ENCODE results near the gene SS18L1.

The SS18L1 gene

GRCh38 chr20:62222972-62223371, 79.4 kb downstream of the SS18L1 start:
- no peak for ATAC-seq

DNA sequence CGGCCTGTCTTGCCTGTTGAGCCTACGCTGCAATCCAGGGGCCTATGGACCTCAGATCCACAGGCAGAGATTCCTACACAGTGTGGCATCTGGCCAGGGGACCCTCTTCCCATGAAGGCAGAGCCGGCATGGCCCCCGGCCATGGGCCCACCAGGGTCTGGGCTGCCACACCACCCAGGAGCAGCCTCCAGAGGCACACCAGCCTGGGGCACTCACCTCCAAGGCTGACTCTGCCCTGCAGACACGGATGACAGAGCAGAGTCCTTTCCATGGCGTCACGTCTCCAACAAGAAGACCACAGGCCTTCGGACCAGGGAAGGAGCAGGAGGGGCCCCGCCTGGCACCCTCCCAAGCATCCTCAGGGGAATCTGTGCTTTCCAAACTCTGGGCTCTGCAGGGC, 80.0 kb downstream of the SS18L1 start:
- no peak for TF ChIP-seq ZFP3 (CRISPR knock-in tag; IDR thresholded peaks at IDR 0.05)
- TF ChIP-seq CSDC2 (CRISPR knock-in tag; IDR thresholded peaks at IDR 0.05) = no peak
- TF ChIP-seq CSRNP3 (CRISPR knock-in tag; IDR thresholded peaks at IDR 0.05) = no peak
- no peak for TF ChIP-seq POU6F1 (CRISPR knock-in tag; IDR thresholded peaks at IDR 0.05; ENCODE audit: borderline replicate concordance, low read depth)
- no peak for TF ChIP-seq GLIS3 (CRISPR knock-in tag; IDR thresholded peaks at IDR 0.05)
- TF ChIP-seq ZFP30 (CRISPR knock-in tag; IDR thresholded peaks at IDR 0.05) = no peak
- no peak for TF ChIP-seq TCF4 (CRISPR knock-in tag; IDR thresholded peaks at IDR 0.05; ENCODE audit: borderline replicate concordance)
- TF ChIP-seq BACH2 (CRISPR knock-in tag; IDR thresholded peaks at IDR 0.05; ENCODE audit: borderline replicate concordance) = no peak
- TF ChIP-seq ZC3H10 (CRISPR knock-in tag; IDR thresholded peaks at IDR 0.05) = no peak
- TF ChIP-seq RARB (CRISPR knock-in tag; IDR thresholded peaks at IDR 0.05) = no peak
- no peak for TF ChIP-seq ZNF70 (CRISPR knock-in tag; IDR thresholded peaks at IDR 0.05)
- no peak for TF ChIP-seq ISL1 (CRISPR knock-in tag; IDR thresholded peaks at IDR 0.05)
- no peak for TF ChIP-seq TOX (CRISPR knock-in tag; IDR thresholded peaks at IDR 0.05; ENCODE audit: borderline replicate concordance)
- no peak for TF ChIP-seq SNAI2 (CRISPR knock-in tag; IDR thresholded peaks at IDR 0.05)
- TF ChIP-seq TSHZ2 (CRISPR knock-in tag; IDR thresholded peaks at IDR 0.05) = no peak
- no peak for TF ChIP-seq OSR1 (CRISPR knock-in tag; IDR thresholded peaks at IDR 0.05)
- no peak for TF ChIP-seq ZNF8 (CRISPR knock-in tag; IDR thresholded peaks at IDR 0.05)
- no peak for TF ChIP-seq ESRRG (CRISPR knock-in tag; IDR thresholded peaks at IDR 0.05)
- TF ChIP-seq PATZ1 (CRISPR knock-in tag; IDR thresholded peaks at IDR 0.05; ENCODE audit: borderline replicate concordance) = no peak
- TF ChIP-seq PPARA (CRISPR knock-in tag; IDR thresholded peaks at IDR 0.05; ENCODE audit: borderline replicate concordance) = no peak

More at GRCh38 chr20:62222972-62223371, 79.4 kb downstream of the SS18L1 start:
- TF ChIP-seq CSDC2 (CRISPR knock-in tag; IDR thresholded peaks at IDR 0.05) (no peak), SNAI2 (CRISPR knock-in tag; IDR thresholded peaks at IDR 0.05) (no peak), RARB (CRISPR knock-in tag; IDR thresholded peaks at IDR 0.05) (no peak), BACH2 (CRISPR knock-in tag; IDR thresholded peaks at IDR 0.05; ENCODE audit: borderline replicate concordance) (no peak), ZNF565 (CRISPR knock-in tag; conservative IDR thresholded peaks at IDR 0.05; ENCODE audit: low read depth) (no peak), TCF4 (CRISPR knock-in tag; IDR thresholded peaks at IDR 0.05; ENCODE audit: borderline replicate concordance) (no peak), CSRNP3 (CRISPR knock-in tag; IDR thresholded peaks at IDR 0.05) (no peak), GLIS3 (CRISPR knock-in tag; IDR thresholded peaks at IDR 0.05) (no peak), ARNTL (CRISPR knock-in tag; IDR thresholded peaks at IDR 0.05; ENCODE audit: borderline replicate concordance, low read depth) (no peak)

More for the DNA sequence above, 80.0 kb downstream of the SS18L1 start:
- ATAC-seq = no peak

Data from SK-N-SH treated with all-trans-retinoic acid at 6 μM for 48 hours (cell line).